GM19193 (cell line): ENCODE data around the gene TMEM255B.

Experiments used
- POLR2A ChIP-seq: IDR thresholded peaks from 4 replicates; pipeline ENCODE4 v1.6.1; 2011; ENCODE audit not compliant: insufficient read depth, insufficient read length; ENCODE audit errors: extremely low read depth

Gene TMEM255B

DNA sequence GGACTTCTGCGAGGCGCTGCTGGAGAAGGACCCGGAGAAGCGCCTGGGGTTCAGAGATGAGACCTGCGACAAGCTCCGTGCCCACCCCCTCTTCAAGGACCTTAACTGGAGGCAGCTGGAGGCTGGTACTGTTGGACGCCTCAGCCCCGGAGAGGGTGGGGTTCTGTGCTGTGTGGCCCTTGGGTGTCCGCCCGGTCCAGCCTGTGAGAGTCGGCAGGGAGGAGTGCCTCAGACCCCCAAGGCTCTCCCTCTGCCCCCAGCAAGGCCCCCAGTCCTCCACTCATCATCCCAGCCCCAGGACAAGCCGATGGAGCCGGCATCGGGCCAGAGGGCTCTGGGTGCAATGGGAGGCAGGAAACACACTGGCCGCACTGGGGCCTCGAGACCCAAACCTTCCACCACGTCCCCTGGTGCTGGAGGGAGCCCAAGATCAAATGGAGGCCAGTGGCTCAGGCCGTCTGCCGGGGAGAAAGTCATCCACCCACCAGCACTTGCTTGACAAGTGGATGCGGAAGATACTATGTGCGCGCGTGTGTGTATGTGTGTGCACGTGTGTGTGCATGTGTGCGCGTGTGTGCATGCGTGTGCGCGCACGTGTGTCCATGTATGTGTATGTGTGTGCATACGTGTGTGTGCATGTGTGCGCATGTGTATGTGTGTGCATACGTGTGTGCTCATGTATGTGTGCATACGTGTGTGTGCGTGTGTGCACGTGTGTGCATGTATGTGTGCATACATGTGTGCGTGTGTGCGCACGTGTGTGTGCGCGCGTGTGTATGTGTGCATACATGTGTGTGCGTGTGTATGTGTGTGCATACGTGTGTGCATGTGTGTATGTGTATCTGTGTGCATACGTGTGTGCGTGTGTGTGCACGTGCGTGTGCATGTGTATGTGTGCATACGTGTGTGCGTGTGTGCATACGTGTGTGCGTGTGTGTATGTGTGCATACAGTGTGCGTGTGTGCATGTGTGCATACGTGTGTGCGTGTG lies 25.8 kb upstream of the TMEM255B start:
- no peak for TF ChIP-seq POLR2A

- TF ChIP-seq POLR2A, result no peak
These were observed 24.8 kb upstream of the TMEM255B start for GRCh38 chr13:113734099-113734825.

DNA sequence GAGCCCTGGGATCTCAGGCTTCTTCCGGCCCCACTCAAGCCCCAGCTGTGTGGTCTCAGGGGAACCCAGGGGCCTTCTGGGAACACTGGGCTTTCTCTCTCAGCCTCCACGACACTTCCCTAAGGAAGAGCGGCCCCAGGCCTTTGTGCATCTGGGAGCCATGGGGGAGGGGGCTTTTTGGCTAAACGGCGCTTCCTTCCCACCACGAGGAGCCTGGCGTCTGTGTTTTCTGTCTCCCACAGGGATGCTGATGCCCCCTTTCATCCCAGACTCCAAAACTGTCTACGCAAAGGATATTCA lies 24.2 kb upstream of the TMEM255B start:
- no peak for TF ChIP-seq POLR2A

- TF ChIP-seq POLR2A, result no peak
These were observed 23.8 kb upstream of the TMEM255B start for GRCh38 chr13:113735194-113735593.

- no peak for TF ChIP-seq POLR2A
These were observed 23.3 kb upstream of the TMEM255B start for GRCh38 chr13:113735750-113736149.

GRCh38 chr13:113736258-113736731 lies 22.7 kb upstream of the TMEM255B start:
- TF ChIP-seq POLR2A, result no peak

- TF ChIP-seq POLR2A, result no peak
These were observed 21.2 kb upstream of the TMEM255B start for GRCh38 chr13:113737803-113738202.

DNA sequence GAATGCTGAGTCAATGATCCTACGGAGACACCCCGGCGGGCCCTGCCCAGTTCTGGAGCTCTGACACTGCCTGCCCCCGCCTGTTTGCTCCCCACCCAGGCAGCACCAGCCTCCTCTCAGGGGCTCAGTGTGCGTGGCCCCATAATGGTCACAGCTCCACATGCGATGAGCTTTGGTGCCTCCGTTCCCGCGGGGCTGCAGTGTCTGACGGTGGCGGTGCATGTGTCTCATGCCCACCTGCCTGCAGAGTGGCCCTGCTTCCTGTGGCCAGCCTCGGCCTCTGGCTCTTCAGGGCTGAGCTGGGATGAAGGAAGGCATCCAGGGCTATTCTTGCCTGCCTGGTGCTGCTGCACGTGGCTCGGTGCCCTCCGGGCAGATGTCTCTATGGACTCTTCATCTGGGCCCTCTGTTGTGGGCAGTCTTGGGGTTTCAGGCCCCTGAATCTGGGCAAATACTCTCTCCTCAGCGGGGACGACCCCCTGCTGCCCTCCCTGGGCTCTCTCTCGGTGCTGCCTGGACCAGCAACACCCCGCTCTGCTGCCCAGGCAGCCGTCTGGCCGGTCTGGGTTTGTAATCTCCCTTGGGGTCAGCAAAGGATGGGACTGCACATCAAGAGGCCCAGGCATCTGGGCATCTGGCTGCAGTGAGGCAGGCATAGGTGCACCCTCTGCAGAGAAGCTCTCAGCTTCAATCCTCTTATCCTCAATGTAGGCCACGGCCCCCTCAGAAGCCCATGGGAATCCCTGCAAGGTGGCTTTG lies 19.3 kb upstream of the TMEM255B start:
- no peak for TF ChIP-seq POLR2A

DNA sequence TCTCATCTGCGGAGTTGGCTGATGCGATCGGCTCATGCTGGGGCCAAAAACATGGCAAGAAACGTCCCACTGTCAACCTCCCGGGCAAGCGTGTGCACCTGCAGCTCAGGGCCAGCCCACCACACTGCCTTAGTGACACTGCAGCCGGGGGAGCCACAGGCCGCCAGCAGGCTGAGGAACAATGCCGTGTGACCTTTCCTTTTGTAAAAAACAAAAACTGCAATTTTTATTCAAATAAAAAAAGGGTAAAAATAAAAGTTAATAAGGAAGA lies 18.8 kb upstream of the TMEM255B start:
- TF ChIP-seq POLR2A, result no peak

GRCh38 chr13:113740661-113741060 lies 18.4 kb upstream of the TMEM255B start:
- no peak for TF ChIP-seq POLR2A

GRCh38 chr13:113741191-113741668 lies 17.8 kb upstream of the TMEM255B start:
- no peak for TF ChIP-seq POLR2A

DNA sequence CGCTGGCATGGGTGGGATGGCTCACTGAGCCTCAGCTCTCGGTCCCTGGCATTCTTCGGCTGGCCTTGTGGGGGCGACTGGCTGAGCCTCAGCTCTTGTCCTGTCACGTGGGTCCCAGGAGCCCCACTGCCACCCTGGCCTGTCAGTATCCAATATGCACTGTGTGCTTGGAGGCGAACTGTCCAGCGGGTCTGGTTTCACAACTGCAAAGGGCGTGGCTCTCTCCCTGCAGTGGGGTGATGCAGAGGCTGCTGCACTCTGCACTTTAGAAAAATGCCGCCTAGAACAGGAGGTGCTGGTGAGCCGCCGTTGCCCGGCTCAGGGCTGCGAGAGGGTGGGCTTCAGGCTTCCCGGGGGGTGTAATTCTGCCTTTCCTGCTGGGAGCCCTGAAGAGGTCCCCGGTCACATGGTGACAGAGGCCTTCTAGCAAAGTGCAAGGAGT lies 17.0 kb upstream of the TMEM255B start:
- TF ChIP-seq POLR2A, result no peak

DNA sequence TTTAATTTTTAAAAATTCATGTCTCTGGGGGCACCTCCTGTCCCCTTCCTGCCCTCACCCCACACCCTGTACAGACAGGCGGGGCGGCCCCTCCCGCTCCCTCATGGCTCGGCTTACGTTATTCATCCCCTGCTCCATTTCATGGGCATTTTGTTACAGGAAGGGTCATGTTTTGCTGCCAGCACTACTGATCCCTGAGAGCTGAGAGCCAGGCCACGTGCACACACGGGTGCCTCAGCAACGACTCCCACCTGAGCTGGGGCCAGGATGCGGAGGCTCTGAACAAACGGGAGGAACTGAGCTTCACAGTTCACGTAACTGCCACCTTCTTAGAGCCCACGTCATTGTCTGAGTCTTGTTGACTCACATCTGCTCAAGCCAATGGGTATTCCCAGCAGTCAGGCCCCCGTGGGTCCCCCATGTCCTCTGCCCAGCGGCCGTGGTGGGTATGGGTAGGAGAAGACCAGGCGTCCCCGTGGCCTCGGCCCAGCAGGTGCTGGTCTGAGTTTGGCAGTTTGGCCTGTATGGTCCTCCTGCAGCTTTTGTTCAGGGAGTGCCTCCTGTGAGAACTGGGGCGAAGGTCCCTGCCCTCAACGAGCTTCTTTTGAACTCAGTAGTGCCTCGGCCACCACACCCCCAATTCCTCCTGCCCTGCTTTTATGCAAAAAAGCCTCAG lies 16.4 kb upstream of the TMEM255B start:
- TF ChIP-seq POLR2A, result no peak

DNA sequence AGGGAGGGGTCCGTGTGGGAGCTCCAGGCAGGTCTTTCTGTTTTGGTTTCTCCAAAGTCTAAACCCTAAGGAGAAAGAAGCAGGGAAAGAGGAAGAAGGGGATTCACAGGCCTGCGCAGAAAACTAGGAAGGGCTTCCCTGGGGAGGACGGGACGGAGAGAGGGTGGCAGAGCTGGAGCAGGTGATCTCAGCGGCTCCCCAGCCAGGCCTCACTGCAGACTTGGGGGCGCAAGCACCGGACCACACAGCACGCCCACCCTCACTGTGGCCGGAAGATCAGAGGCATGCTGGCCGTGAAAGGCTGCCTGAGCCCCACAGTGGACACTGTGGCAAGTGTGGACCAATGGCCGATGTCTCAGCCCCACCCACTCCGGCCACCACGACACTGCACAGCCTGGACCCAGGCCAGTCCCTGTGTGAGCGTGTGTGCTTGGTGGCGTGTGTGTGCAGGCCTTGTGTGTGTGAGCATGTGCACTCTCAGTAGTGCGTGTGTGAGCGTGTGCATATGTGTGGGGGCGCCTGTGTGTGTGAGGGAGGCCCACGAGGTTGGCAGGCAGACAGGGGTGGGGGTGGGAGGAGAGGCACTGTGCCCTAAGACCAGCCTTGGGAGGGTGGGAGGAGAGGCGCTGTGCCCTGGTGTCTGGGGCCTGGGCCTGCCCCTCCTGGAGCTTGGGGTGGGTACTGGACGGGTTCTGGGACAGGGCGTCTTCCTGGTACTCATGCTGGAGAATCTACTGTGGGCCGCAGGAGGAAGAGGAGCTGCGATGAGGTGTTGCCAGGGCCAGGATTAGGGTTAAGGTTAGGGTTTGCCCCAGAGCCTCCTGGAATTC lies 15.4 kb upstream of the TMEM255B start:
- no peak for TF ChIP-seq POLR2A

DNA sequence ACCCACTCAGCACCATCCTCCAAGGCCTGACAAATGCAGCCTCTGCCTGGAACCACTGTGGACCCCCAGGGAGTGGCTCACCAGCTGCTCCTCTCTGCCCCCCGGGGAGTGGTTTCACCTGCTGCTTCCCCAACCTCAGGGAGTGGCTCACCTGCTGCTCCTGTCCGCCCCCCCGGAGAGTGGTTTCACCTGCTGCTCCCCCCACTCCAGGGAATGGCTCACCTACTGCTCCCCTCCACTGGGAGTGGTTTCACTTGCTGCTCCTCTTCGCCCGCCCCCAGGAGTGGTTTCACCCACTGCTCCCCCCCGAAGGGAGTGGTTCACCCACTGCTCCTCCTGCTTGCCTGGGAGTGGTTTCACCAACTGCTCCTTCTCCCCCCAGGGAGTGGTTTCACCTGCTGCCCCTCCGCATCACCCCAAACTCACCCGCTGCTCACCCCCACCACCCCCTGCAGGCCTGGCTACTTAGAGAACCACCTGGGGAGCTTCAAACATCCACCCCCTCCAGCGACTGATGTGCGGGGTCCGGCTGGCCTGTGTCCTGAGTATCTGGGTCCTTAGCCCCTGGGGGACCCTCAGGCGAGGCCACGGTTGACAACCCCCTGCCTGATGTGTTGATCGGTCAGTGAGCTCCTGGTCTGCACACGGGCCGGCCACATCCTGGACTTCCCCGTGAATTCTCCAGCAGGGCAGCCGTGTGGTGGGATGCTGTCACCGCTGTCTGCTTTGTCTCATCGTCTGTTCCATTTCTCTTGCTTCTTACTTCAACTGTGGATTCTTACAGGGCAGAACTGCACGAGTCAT lies 14.6 kb upstream of the TMEM255B start:
- TF ChIP-seq POLR2A, result no peak
